CD4-positive, alpha-beta memory T cell (primary cell): ENCODE data around the gene VAV2. TPM values are rescaled to one million over a fixed set of nuclear protein-coding genes. Genes with fewer than 3 reads are reported as not detected.

Experiments
- CTCF ChIA-PET: fragments of 350-600 bp; sonication (Branson Sonifier 250); formaldehyde crosslinking; loops from one replicate; lab custom pipeline; 2021; ENCODE audit warnings: inconsistent platforms; ENCODE audit not compliant: partially characterized antibody; lab: Charles Lee
- POLR2A ChIA-PET: fragments of 350-600 bp; sonication (Branson Sonifier 250); formaldehyde crosslinking; loops from one replicate; lab custom pipeline; 2021; ENCODE audit not compliant: partially characterized antibody; lab: Charles Lee
- DNase-seq, 5 donors: peaks; one replicate each; pipeline versions ENCODE4 v3.0.0 to v3.0.0-alpha.2; 2020 to 2022; ENCODE audit warnings: mixed read lengths in 1 of 5
- H3K27ac ChIP-seq: one replicate; pipeline ENCODE4 v1.7.0; 2013; ENCODE audit warnings: low read depth, low read length
- H3K27me3 ChIP-seq: 2 replicates; pipeline ENCODE4 v1.7.0; 2013; ENCODE audit warnings: mild to moderate bottlenecking, low read length, moderate library complexity; ENCODE audit not compliant: insufficient read depth
- H3K36me3 ChIP-seq: 2 replicates; pipeline ENCODE4 v1.7.0; 2013; ENCODE audit warnings: mild to moderate bottlenecking, low read length, moderate library complexity; ENCODE audit not compliant: insufficient read depth
- H3K4me1 ChIP-seq: 2 replicates; pipeline ENCODE4 v1.7.0; 2013; ENCODE audit warnings: mild to moderate bottlenecking, low read length, moderate library complexity; ENCODE audit not compliant: insufficient read depth
- H3K4me3 ChIP-seq, 2 donors: one replicate each; pipeline ENCODE4 v1.7.0; 2013; ENCODE audit warnings: low read length in 2 of 2, mild to moderate bottlenecking in 1 of 2
- H3K9me3 ChIP-seq, 2 donors: one replicate each; pipeline ENCODE4 v1.7.0; 2013; ENCODE audit warnings: low read length in 2 of 2, control low read depth in 1 of 2; ENCODE audit not compliant: control insufficient read depth in 1 of 2
- H3K27ac Mint-ChIP-seq, 7 donors: one replicate each; pipeline ENCODE4 v1.8.0; 2020 to 2021; ENCODE audit warnings: mixed read lengths in 7 of 7, mild to moderate bottlenecking in 6 of 7, inconsistent platforms in 3 of 7, moderate library complexity in 3 of 7
- H3K27me3 Mint-ChIP-seq, 2 donors: one replicate each; pipeline ENCODE4 v1.8.0; 2020 to 2021; ENCODE audit warnings: mixed read lengths in 2 of 2
- H3K36me3 Mint-ChIP-seq, 2 donors: one replicate each; pipeline ENCODE4 v1.8.0; 2020 to 2021; ENCODE audit warnings: mixed read lengths in 2 of 2, inconsistent platforms in 1 of 2, mild to moderate bottlenecking in 1 of 2
- H3K4me1 Mint-ChIP-seq, 4 donors: one replicate each; pipeline ENCODE4 v1.8.0; 2020 to 2021; ENCODE audit warnings: mixed read lengths in 4 of 4, mild to moderate bottlenecking in 1 of 4
- H3K4me3 Mint-ChIP-seq, 8 donors: one replicate each; pipeline ENCODE4 v1.8.0; 2020 to 2021; ENCODE audit warnings: mixed read lengths in 8 of 8, mild to moderate bottlenecking in 7 of 8, moderate library complexity in 6 of 8, inconsistent platforms in 3 of 8
- H3K9me3 Mint-ChIP-seq, 8 donors: one replicate each; pipeline ENCODE4 v1.8.0; 2020 to 2021; ENCODE audit warnings: mixed read lengths in 8 of 8, mild to moderate bottlenecking in 5 of 8, inconsistent platforms in 3 of 8, moderate library complexity in 1 of 8
- intact Hi-C: fragments of 100-400 bp; cut with micrococcal nuclease; formaldehyde crosslinking; loops from one replicate; pipeline ENCODE4 v1.15.1; 2023
- polyA plus RNA-seq, 2 donors: library from polyadenylated mRNA; unstranded; fragments of 300-500 nt; fragmentation: Illumina TruSeq; gene quantifications; one replicate each; pipeline ENCODE4 v1.2.3, GENCODE V29; 2021
- total RNA-seq, 2 experiments: library from RNA; stranded (reverse); gene quantifications; one replicate each; pipeline ENCODE4 v1.2.3, GENCODE V29; 2021

Gene VAV2
- total and polyA plus RNA-seq, 4 experiments from 2014 or later: 0.26 to 3.0 (median 1.0) TPM

DNA sequence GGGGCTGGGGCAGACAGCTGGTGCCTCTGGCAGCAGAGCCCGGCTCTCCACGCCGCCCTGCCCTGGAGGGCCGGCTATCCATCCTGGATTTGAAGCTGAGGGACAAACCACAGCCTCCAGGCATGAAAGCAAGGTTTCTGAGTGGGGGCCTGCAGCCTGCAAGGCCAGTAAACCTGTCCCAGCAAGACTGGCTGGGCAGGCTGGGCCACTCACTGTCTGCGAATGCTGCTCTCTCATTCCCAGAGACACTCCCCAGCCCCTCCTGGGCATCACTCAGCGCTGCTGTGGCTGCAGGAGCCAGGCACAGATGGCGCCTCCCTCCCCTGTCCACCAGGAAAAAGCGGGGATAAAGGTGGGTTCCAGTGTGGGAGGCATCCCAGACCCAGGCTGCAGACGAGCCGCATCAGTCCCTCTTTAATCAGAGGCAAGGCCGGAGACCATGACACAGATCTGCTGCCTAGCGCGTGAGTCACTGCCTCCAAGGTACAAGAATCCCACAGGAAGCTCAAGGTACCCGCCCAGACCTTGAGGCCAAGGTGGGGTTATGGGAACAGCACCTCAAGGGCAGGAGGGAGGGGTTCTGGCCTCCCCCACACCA, 118.0 kb downstream of the VAV2 start:
- peaks cover 7 to 12% (median 9%) of the 10 kb centered on the region in 4 donors for H3K4me1 Mint-ChIP-seq
- intact Hi-C loops: no loop called here
- no peak for DNase-seq
- Histone ChIP-seq H3K27me3 (no peaks in the 10 kb centered on the region), H3K9me3 (no peaks in the 10 kb centered on the region), H3K36me3 (no peaks in the 10 kb centered on the region), H3K4me3 (no peak overlapping the region), H3K4me1 (peaks cover 11% of the 10 kb centered on the region), H3K27ac (no peak overlapping the region)
- H3K9me3 Mint-ChIP-seq: no peaks in the 10 kb centered on the region
- no peaks in the 10 kb centered on the region for H3K36me3 Mint-ChIP-seq
- peaks cover 0 to 2% of the 10 kb centered on the region in 2 donors for H3K27me3 Mint-ChIP-seq
- ChIA-PET CTCF (no interaction called here), POLR2A (no interaction called here)
- H3K27ac Mint-ChIP-seq: no peak overlapping the region
- H3K4me3 Mint-ChIP-seq: no peak overlapping the region

DNA sequence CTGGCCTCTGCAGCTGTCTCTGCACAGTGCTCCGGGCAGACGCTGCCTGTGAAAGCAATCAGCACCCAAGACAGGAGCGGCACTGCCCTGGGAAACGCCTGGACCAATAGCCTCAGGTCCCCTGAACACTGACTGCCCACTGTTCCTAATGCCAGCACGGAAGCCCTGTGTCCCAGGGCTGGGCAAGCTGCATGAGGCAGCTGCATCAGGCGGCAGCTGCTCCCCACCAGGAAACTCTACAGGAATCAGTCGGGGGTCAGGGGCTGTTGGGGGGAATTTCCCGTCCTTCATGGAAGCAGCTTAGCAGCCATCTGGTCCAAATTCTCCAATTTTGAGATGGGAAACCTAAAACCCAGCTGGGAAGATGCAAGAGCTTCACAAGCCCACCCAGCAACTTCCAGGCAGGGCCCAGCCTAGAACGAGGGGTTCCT, 118.6 kb downstream of the VAV2 start:
- intact Hi-C loops: no loop called here
- Histone ChIP-seq H3K4me1 (peaks cover 11% of the 10 kb centered on the region), H3K4me3 (no peak overlapping the region), H3K9me3 (no peaks in the 10 kb centered on the region), H3K36me3 (no peaks in the 10 kb centered on the region), H3K27ac (no peak overlapping the region), H3K27me3 (no peaks in the 10 kb centered on the region)
- Mint-ChIP-seq H3K36me3 (no peaks in the 10 kb centered on the region), H3K4me3 (no peak overlapping the region), H3K27ac (no peak overlapping the region), H3K27me3 (peaks cover 0 to 2% of the 10 kb centered on the region in 2 donors), H3K4me1 (peaks cover 7 to 12% (median 9%) of the 10 kb centered on the region in 4 donors), H3K9me3 (no peaks in the 10 kb centered on the region)
- ChIA-PET CTCF (no interaction called here), POLR2A (no interaction called here)
- no peak for DNase-seq

DNA sequence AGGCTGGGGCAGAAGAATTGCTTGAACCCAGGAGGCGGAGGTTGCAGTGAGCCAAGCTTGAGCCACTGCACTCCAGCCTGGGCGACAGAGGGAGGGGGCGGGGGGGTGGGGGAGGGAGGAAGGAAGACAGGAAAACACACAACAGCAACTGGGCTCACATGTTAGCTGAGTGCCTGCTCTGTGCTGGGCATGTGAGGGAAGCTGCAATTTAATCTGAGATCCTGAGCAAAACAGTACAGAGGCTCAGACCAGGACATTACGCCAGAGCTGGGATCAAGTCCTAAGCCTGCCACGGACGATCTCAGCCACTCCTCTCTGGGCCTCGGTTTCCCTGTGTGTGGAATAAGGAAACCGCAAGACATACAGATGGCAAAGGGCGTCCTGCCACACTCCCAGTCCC, 119.1 kb downstream of the VAV2 start:
- no peaks in the 10 kb centered on the region for H3K36me3 Mint-ChIP-seq
- intact Hi-C loops: no loop called here
- no peak overlapping the region for H3K4me3 ChIP-seq
- H3K27me3 Mint-ChIP-seq: peaks cover 0 to 2% of the 10 kb centered on the region in 2 donors
- no peaks in the 10 kb centered on the region for H3K27me3 ChIP-seq
- peaks cover 11% of the 10 kb centered on the region for H3K4me1 ChIP-seq
- no peaks in the 10 kb centered on the region for H3K9me3 Mint-ChIP-seq
- H3K4me1 Mint-ChIP-seq: peaks cover 7 to 12% (median 9%) of the 10 kb centered on the region in 4 donors
- ChIA-PET CTCF (no interaction called here), POLR2A (no interaction called here)
- no peaks in the 10 kb centered on the region for H3K9me3 ChIP-seq
- H3K27ac ChIP-seq: no peak overlapping the region
- no peak for DNase-seq
- no peak overlapping the region for H3K4me3 Mint-ChIP-seq
- H3K27ac Mint-ChIP-seq: no peak overlapping the region
- H3K36me3 ChIP-seq: no peaks in the 10 kb centered on the region

DNA sequence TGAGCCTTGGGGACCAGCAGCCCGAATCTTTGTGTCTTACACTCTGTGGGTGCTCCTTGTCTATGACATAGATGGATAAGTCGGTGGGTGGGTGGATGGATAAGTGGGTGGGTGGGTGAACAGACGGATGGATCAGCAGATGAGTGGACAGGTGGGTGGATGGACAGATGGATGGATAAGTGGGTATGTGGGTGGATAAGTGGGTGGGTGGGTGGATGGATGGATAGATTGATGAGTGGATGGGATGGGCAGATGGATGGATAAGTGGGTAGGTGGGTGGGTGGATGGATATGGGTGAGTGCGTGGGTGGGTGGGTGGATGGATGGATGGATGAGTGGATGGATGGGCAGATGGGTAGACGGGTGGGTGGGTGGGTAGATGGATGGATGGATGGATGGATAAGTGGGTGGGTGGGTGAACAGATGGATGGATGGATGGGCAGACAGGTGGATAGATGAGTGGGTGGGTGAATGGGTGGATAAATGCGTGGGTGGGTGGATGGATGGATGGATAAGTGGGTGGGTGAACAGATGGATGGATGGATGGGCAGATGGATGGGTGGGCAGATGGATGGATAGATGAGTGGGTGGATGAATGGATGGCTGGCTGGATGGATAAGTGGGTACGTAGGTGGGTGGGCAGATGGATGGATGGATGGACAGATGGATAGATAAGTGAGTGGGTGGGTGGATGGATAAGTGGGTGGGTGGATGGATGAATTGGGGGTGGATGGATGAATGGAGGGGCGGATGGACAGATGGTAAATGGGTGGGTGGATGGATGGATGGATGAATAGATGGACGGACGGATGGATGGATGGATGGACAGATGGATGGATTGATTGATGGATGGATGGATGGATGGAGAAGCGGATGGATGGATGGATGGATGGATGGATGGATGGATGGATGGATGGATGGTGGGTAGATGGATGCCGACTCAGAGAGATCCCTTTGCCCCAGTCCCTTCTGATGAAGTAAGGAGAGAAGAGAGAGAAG, 121.2 kb downstream of the VAV2 start:
- peaks cover 0 to 2% of the 10 kb centered on the region in 2 donors for H3K27me3 Mint-ChIP-seq
- no peak for DNase-seq
- Histone ChIP-seq H3K9me3 (no peaks in the 10 kb centered on the region), H3K4me1 (peaks cover 11% of the 10 kb centered on the region), H3K27ac (no peak overlapping the region), H3K4me3 (no peak overlapping the region), H3K27me3 (no peaks in the 10 kb centered on the region), H3K36me3 (no peaks in the 10 kb centered on the region)
- no peak overlapping the region for H3K27ac Mint-ChIP-seq
- intact Hi-C loops: no loop called here
- H3K4me1 Mint-ChIP-seq: peaks cover 7 to 12% (median 9%) of the 10 kb centered on the region in 4 donors
- POLR2A ChIA-PET: no interaction called here
- CTCF ChIA-PET: no interaction called here
- no peak overlapping the region for H3K4me3 Mint-ChIP-seq
- peaks cover 0 to 2% (median 0%) of the 10 kb centered on the region in 8 donors for H3K9me3 Mint-ChIP-seq
- H3K36me3 Mint-ChIP-seq: no peaks in the 10 kb centered on the region

DNA sequence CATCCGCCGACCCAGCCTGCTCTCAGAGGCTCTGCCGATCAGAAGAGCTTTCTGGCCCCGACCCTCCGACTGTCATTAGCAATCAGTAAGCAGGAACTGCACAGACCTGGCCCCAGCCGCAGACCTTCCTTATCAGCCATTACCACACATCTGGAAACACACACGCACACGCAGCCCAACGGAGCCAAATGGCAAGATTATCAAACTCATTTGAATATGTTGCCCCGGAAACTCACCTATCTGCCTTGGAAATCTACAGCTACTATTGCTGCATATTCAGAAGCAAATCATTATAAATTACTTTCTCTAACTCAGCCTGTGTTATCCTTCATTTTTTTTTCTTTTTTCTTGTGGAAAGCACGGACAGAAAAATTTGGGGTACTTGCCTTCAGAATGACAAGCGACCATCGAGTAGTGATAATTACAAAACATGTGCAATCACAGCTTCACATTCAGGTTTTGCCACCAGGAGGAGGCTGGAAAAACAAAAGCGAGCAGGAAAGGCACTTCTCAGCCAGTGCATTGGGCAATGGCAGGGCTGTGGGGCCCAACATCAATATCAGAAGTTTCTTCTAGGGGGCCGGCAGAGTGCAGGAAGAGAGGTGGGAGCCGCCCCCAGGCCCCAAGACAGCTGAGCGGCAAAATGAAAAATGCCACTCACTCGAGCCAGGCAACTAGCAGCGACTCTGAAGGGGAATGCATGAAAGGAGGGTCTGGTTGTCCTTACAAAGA, 122.3 kb downstream of the VAV2 start:
- Histone ChIP-seq H3K4me1 (peaks cover 11% of the 10 kb centered on the region), H3K27ac (no peak overlapping the region), H3K36me3 (no peaks in the 10 kb centered on the region), H3K27me3 (no peaks in the 10 kb centered on the region), H3K9me3 (no peaks in the 10 kb centered on the region), H3K4me3 (no peak overlapping the region)
- no peak for DNase-seq
- Mint-ChIP-seq H3K27ac (peak overlapping the region in 2 of 7 donors; percentile 9 to 11), H3K4me1 (peaks cover 7 to 12% (median 9%) of the 10 kb centered on the region in 4 donors), H3K9me3 (peaks cover 0 to 12% (median 6%) of the 10 kb centered on the region in 8 donors), H3K36me3 (peaks cover 0 to 6% of the 10 kb centered on the region in 2 donors), H3K4me3 (peak overlapping the region in 6 of 8 donors; percentile 12 to 75 (median 56)), H3K27me3 (peaks cover 0 to 2% of the 10 kb centered on the region in 2 donors)
- ChIA-PET POLR2A (no interaction called here), CTCF (no interaction called here)
- intact Hi-C loops: no loop called here

DNA sequence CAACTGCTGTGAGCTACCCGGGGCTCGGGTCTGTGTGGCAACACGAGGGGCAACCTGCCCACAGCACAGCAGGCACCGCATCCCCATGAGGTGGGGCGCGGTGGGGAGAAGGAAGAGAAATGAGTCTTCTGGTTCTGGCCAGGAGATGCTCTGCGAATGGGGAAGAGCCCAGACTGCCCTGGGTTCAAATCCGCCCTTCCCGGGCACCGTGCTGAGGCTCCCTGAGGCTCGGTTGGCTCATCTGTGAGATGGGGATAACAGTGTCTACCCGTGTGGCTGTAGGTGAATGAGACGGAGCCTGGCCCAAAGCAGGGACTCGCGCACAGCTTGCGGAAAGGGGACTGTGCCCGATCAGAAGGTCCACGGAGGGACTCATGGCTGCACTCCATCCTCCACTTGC, 123.9 kb downstream of the VAV2 start:
- no peak for DNase-seq
- H3K36me3 ChIP-seq: no peaks in the 10 kb centered on the region
- no peak overlapping the region for H3K4me3 ChIP-seq
- POLR2A ChIA-PET: no interaction called here
- no peak overlapping the region for H3K27ac ChIP-seq
- H3K4me1 ChIP-seq: peaks cover 11% of the 10 kb centered on the region
- intact Hi-C loops: no loop called here
- Mint-ChIP-seq H3K4me3 (no peak overlapping the region), H3K27ac (no peak overlapping the region), H3K9me3 (peaks cover 0 to 16% (median 6%) of the 10 kb centered on the region in 8 donors), H3K4me1 (peaks cover 7 to 12% (median 9%) of the 10 kb centered on the region in 4 donors), H3K27me3 (peaks cover 0 to 2% of the 10 kb centered on the region in 2 donors), H3K36me3 (peaks cover 0 to 6% of the 10 kb centered on the region in 2 donors)
- H3K27me3 ChIP-seq: no peaks in the 10 kb centered on the region
- H3K9me3 ChIP-seq: no peaks in the 10 kb centered on the region
- CTCF ChIA-PET: no interaction called here

DNA sequence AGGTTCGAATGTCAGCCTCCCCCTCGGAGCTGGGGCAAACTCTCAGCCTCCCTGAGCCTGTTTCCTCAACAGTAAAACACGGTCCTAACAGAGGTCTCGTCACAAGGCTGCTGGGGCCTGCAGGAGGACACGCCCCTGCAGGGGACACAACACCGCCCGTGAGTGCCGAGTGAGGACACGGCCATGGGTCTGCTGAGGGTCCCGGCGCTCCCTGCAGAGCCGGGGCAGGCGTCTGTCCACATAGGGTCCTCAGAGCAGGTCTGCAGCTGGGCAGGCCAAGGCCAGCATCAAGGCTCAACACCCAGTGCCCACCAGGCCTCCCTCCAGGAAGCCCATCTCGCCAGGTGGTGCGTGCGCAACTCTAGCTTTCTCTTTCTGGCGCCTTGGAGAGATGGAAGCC, 125.2 kb downstream of the VAV2 start:
- Histone ChIP-seq H3K9me3 (no peaks in the 10 kb centered on the region), H3K27ac (no peak overlapping the region), H3K36me3 (no peaks in the 10 kb centered on the region), H3K27me3 (no peaks in the 10 kb centered on the region), H3K4me3 (no peak overlapping the region), H3K4me1 (peaks cover 11% of the 10 kb centered on the region)
- Mint-ChIP-seq H3K36me3 (peaks cover 0 to 6% of the 10 kb centered on the region in 2 donors), H3K4me3 (no peak overlapping the region), H3K27me3 (peaks cover 0 to 2% of the 10 kb centered on the region in 2 donors), H3K9me3 (peaks cover 0 to 16% (median 6%) of the 10 kb centered on the region in 8 donors), H3K27ac (no peak overlapping the region), H3K4me1 (peaks cover 8 to 12% (median 10%) of the 10 kb centered on the region in 4 donors)
- intact Hi-C loops: no loop called here
- ChIA-PET POLR2A (no interaction called here), CTCF (no interaction called here)
- DNase-seq: no peak
